Astrocyte (in vitro differentiated cells and primary cell): ENCODE measurements around the gene GLRX.
"Not testable (repeated sequence)": the region's sequence is repeated elsewhere in the genome, so short reads cannot be mapped to it uniquely, and the experiment has no call there.

Experiments
- CTCF ChIP-seq: IDR thresholded peaks from 2 replicates; pipeline ENCODE4 v1.5.1; 2011; ENCODE audit warnings: low read depth, mild to moderate bottlenecking, inconsistent platforms, low read length, moderate library complexity; ENCODE audit not compliant: insufficient read depth
- EZH2 ChIP-seq: IDR thresholded peaks from 2 replicates; pipeline ENCODE4 v1.6.1; 2012; ENCODE audit warnings: mild to moderate bottlenecking, low read length, inconsistent platforms; ENCODE audit not compliant: insufficient read depth

- not testable (repeated sequence) for TF ChIP-seq EZH2, CTCF
Measured at GRCh38 chr5:95811461-95812073, 11.0 kb downstream of the GLRX start.
